GM21723 (cell line): Measurements from ENCODE around the gene TRAK2.
"Not testable (repeated sequence)": the region's sequence is repeated elsewhere in the genome, so short reads cannot be mapped to it uniquely, and the experiment has no call there.

ENCODE experiments used
- ATAC-seq: cut with Tn5 transposase; IDR thresholded peaks from one replicate; pipeline ENCODE4 v1.9.1; 2021; ENCODE audit warnings: mild to moderate bottlenecking, moderate library complexity; ENCODE audit not compliant: unreplicated experiment

Gene TRAK2

GRCh38 chr2:201419057-201419635 is 32.1 kb downstream of the TRAK2 start:
- ATAC-seq: no peak

- ATAC-seq: no peak
Observed at GRCh38 chr2:201415149-201415548, 36.1 kb downstream of the TRAK2 start.

GRCh38 chr2:201414099-201415023 is 36.9 kb downstream of the TRAK2 start:
- ATAC-seq: peak; percentile 94

GRCh38 chr2:201413552-201413951 is 37.7 kb downstream of the TRAK2 start:
- no peak for ATAC-seq

- ATAC-seq: no peak
Observed at GRCh38 chr2:201413143-201413542, 38.1 kb downstream of the TRAK2 start.

- no peak for ATAC-seq
Observed at GRCh38 chr2:201411421-201411820, 39.8 kb downstream of the TRAK2 start.

- ATAC-seq: no peak
Observed at GRCh38 chr2:201408931-201409330, 42.3 kb downstream of the TRAK2 start.

GRCh38 chr2:201407265-201407664 is 44.0 kb downstream of the TRAK2 start:
- no peak for ATAC-seq

- ATAC-seq: no peak
Observed at GRCh38 chr2:201406077-201406662, 45.1 kb downstream of the TRAK2 start.

- ATAC-seq: no peak
Observed at GRCh38 chr2:201404699-201405280, 46.5 kb downstream of the TRAK2 start.

- no peak for ATAC-seq
Observed at GRCh38 chr2:201403880-201404279, 47.4 kb downstream of the TRAK2 start.

- no peak for ATAC-seq
Observed at GRCh38 chr2:201402651-201403562, 48.4 kb downstream of the TRAK2 start.

GRCh38 chr2:201401815-201402214 is 49.4 kb downstream of the TRAK2 start:
- ATAC-seq: no peak

- no peak for ATAC-seq
Observed at GRCh38 chr2:201396595-201396994, 54.7 kb downstream of the TRAK2 start.

GRCh38 chr2:201383136-201383535 is 68.1 kb downstream of the TRAK2 start:
- no peak for ATAC-seq

GRCh38 chr2:201378496-201379397 is 72.5 kb downstream of the TRAK2 start:
- no peak for ATAC-seq

- ATAC-seq: no peak
Observed at GRCh38 chr2:201377218-201377617, 74.0 kb downstream of the TRAK2 start.

GRCh38 chr2:201369775-201370174 is 81.5 kb downstream of the TRAK2 start:
- no peak for ATAC-seq

- not testable (repeated sequence) for ATAC-seq
Observed at GRCh38 chr2:201369318-201369717, 81.9 kb downstream of the TRAK2 start.
